Measurements from ENCODE around the gene PSPH. TPM values are rescaled to one million over a fixed set of nuclear protein-coding genes. Genes with fewer than 3 reads are reported as not detected.

Gene PSPH
- total and polyA plus RNA-seq, 8 donors = 3.3 to 9.1 (median 5.1) TPM

- no peaks in the 10 kb centered on the region for H3K9me3 ChIP-seq
- no peaks in the 10 kb centered on the region for H3K36me3 ChIP-seq
- intact Hi-C loops (cut with DNase I) = loop anchor here in 1 of 3 donors (10.0 kb wide), 1 partner anchor 317 kb away; no protein-coding TSS in a partner anchor
- H3K4me1 ChIP-seq = peaks cover 3 to 23% (median 12%) of the 10 kb centered on the region in 3 donors
- FAIRE-seq (no peak), DNase-seq (no peak), ATAC-seq (no peak)
- H3K4me3 ChIP-seq = no peak overlapping the region
- WGBS, 2 donors = 63 to 68% methylated on average over 3 of the region's 3 CpGs
- H3K27me3 ChIP-seq = no peaks in the 10 kb centered on the region
- no peak overlapping the region for H3K27ac ChIP-seq
- no peak for TF ChIP-seq CTCF (IDR thresholded peaks at IDR 0.05)
Measured at GRCh38 chr7:55962014-55962413, 89.2 kb downstream of the PSPH start.

Other genes with a start within 250 kb of the PSPH start
- not detected for gene SEPTIN14, start 188.7 kb downstream of the PSPH start, total RNA-seq
- gene SEPTIN14, start 188.7 kb downstream of the PSPH start, polyA plus RNA-seq = not detected
- 1 to 10 TPM; 1.5 to 2.9 (median 1.7) TPM for gene ZNF713, start 164.0 kb downstream of the PSPH start, total RNA-seq
- 1 to 10 TPM; 1.1 to 1.4 TPM for gene ZNF713, start 164.0 kb downstream of the PSPH start, polyA plus RNA-seq
- gene MRPS17, start 99.6 kb downstream of the PSPH start, total RNA-seq = 1 to 10 TPM; 5.4 to 8.6 (median 7.0) TPM
- 1 to 10 TPM; 6.6 to 8.4 TPM for gene MRPS17, start 99.6 kb downstream of the PSPH start, polyA plus RNA-seq
- 10 to 100 TPM; 18.7 to 31.1 (median 25.8) TPM for gene NIPSNAP2, start 86.9 kb downstream of the PSPH start, total RNA-seq
- gene NIPSNAP2, start 86.9 kb downstream of the PSPH start, polyA plus RNA-seq = 10 to 100 TPM; 22.2 to 37.5 TPM
- 10 to 100 TPM; 33.6 to 56.5 (median 51.3) TPM for gene CCT6A, start 321 bp upstream of the PSPH start, total RNA-seq
- gene CCT6A, start 321 bp upstream of the PSPH start, polyA plus RNA-seq = 10 to 100 TPM; 80.4 to 89.0 TPM
- gene SUMF2, start 12.8 kb upstream of the PSPH start, total RNA-seq = 100 to 1,000 TPM in 5 of 6 donors, 10 to 100 TPM in 1; 95.0 to 136 (median 108) TPM
- 100 to 1,000 TPM in 1 of 2 donors, 10 to 100 TPM in 1; 88.6 to 101 TPM for gene SUMF2, start 12.8 kb upstream of the PSPH start, polyA plus RNA-seq
- under 1 TPM; 0.16 to 0.78 (median 0.48) TPM for gene PHKG1, start 41.5 kb upstream of the PSPH start, total RNA-seq
- gene PHKG1, start 41.5 kb upstream of the PSPH start, polyA plus RNA-seq = 1 to 10 TPM; 1.4 to 1.6 TPM
- 100 to 1,000 TPM; 115 to 189 (median 149) TPM for gene CHCHD2, start 55.0 kb upstream of the PSPH start, total RNA-seq
- 100 to 1,000 TPM; 135 to 265 TPM for gene CHCHD2, start 55.0 kb upstream of the PSPH start, polyA plus RNA-seq
- 1 to 10 TPM in 2 of 6 donors, under 1 TPM in 3, not detected in 1; 0.37 to 1.2 (median 0.63) TPM for gene NUPR2, start 65.0 kb upstream of the PSPH start, total RNA-seq
- 10 to 100 TPM in 1 of 2 donors, 1 to 10 TPM in 1; 5.2 to 11.5 TPM for gene NUPR2, start 65.0 kb upstream of the PSPH start, polyA plus RNA-seq

Data from pancreas (tissue), 10 donors.